T-helper 1 cell (primary cell): ENCODE results near the gene RTN4.
"Not testable (repeated sequence)": the region's sequence is repeated elsewhere in the genome, so short reads cannot be mapped to it uniquely, and the experiment has no call there.

Source experiments
- DNase-seq, 5 donors: peaks; one replicate each; pipeline ENCODE4 v3.0.0-alpha.2; 2012 to 2020

Gene RTN4

DNA sequence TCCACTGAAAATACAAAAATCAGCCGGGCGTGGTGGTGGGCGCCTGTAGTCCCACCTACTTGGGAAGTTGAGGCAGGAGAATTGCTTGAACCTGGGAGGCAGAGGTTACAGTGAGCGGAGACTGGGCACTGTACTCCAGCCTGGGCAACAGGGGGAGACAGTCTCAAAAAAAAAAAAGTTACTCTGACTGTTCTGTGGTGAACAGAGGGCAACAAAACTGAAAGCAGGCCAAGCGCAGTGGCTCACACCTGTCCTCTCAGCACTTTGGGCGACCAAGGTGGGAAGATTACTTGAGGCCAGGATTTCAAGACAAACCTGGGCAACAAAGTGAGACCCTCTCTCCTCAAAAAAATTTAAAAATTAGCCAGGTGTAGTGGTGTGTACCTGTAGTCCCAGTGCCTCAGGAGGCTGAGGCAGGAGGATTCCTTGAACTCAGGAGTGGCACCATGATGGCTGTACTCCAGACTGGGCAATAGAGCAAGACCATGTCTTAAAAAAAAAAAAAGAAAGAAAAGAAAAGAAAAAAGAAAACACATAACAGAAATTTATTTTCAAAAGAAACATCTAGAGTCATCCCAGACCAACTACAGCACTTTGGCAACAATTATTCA lies 13.6 kb upstream of the RTN4 start:
- DNase-seq, result no peak

DNA sequence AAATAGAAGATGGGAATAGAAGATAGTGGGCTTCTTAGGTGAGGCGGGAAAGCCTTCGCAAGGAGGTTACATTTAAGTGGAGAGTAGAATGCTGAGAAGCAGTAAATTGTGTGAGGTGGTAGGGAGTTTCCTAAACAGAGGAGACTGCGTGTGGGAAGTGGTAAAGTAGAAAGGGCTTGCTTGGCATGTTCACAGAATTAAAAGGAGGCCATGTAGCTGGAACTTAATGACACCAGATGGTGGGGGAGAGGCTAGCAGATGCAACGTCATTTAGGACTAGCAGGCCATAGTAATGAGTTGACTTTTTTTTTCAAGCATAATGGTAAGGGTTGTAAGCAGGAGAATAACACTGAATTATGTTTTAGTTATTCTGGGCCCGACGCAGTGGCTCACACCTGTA lies 13.0 kb upstream of the RTN4 start:
- no peak for DNase-seq

DNA sequence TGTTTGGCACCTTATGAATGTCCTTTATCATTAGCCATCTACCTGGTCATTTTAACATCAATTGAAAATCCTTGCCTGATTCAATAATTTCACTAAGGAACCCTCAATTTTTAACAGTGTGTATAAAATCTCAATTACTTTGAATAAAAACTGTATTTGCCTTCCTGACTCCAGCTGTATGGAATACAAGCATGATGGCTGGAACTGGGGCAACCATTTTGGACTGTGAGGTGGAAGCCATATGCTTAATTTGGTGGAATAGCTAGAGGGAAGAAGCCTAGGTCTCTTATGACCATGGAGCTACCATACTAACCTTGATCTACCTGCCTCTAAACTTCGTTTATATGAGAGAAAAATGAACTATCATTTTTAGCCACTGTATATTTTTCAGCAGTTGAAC lies 12.5 kb upstream of the RTN4 start:
- no peak for DNase-seq

DNA sequence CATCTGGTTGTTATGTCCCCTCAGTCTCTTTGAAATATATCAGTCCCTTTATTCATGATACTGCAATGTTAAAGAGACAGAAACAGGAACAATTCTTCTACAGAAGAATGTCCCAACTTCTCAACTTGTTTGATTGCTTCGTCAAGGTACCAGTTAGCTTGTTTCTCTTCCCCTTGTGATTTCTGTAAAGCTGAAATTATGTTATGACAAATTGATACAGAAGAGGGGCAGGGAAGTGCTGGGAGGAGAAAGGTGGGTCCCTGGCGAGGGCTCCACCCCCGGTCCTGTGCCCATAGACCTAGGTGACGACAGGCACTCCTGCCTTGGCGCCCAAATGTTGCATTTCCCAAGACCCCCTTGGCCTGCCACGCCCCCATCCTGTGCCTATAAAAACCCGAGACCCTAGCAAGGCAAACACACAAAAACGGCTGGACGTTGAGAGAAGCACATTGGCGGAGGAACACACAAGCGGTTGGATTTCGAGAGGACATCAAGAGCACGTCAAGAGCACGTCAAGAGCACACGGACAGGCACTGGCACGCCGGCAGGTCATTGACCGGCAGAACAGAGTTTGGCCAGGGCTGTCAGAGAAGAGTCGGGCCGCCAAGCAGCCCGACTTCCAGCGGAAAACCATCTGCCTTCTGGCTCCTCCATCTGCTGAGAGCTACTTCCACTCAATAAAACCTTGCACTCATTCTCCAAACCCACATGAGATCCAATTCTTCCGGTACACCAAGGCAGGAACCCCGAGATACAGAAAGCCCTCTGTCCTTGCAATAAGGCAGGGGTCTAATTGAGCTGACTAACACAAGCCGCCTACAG lies 11.5 kb upstream of the RTN4 start:
- no peak for DNase-seq

DNA sequence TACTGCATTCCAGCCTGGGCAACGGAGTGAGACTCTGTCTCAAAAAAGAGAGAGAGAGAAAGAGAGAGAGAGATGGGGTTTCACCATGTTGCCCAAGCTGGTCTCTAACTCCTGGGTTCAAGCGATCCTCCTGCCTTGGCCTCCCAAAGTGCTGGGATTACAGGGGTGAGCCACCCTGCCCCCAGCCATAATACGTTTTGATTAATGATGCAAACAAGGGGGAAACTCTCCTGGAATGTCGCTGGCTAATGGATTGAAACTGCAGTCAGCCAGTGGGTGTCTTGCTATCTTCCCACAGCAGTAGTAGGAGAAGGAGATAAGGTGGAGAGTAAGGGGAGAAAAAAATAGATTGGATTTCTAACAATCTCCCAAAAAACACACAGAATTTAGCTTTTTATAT lies 9.5 kb upstream of the RTN4 start:
- DNase-seq, result no peak

DNA sequence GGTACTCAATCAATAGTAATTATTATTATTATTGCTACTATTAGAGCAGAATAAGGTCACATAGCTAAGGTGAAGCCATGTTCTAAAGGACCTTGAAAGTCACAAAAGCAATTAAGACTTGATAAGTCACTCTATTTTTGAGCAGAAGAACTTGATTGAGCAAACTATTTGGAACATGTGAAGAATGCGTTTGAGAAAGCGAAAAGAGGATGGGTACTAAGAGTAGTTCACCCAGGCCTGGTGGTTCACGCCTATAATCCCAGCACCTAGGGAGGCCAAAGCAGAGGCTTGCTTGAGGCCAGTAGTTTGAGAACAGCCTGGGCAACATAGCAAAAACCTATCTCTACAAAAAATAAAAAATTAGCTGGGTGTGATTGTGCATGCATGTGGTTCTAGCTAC lies 7.2 kb upstream of the RTN4 start:
- DNase-seq, result no peak

DNA sequence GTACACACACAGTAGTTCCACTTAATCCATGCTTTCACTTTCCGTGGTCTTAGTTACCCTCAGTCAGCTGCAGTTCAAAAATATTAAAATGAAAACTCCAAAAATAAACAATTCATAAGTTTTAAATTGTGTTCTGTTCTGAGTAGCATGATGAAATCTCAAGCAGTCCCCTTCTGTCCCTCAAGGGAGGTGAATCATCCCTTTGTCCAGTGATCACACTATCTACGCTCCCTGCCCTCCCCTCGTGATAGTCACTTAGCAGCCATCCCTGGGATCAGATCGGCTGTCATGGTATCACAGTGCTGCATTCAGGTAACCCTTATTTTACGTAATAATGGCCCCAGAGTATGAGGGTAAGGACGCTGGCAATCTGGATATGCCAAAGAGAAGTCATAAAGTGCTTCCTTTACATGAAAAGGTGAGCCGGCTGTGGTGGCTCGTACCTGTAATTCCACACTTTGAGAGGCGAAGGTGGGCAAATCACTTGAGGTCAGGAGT lies 5.8 kb upstream of the RTN4 start:
- DNase-seq, result no peak

DNA sequence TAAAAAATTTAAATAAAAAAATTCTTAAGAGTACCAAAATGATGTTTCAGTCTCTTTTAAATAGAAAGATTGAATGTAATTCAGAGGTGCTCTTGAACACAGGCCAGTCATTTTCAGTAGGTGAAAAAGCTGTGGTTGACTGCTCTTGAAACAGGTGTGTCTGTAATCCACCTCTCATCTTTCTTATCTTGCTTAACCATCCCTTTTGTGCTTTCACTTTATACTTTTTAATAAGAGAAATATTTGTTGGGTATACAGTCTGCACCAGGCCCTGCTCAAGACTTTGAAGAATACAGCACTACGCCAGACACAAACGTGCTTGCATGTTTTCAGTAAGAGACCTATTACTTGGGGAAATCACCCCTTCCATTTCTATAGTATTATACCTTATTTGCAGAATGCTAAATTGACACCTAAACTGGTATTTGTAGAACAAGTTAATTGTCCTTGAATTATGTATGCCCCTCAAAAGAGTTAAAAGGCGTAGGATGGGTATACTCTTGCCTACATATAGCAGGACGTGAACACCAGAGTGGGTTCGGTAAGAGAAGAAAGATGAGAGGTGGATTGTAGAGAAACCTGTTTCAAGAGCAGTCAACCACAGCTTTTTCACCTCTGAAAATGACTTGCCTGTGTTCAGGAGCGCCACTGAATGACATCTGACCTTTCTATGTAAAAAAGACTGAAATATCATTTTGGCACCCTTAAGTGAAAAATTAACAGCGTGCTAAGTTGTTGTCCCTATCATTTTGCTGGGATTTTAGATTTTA lies 4.0 kb upstream of the RTN4 start:
- DNase-seq, result peak in 1 of 5 donors; percentile 27

DNA sequence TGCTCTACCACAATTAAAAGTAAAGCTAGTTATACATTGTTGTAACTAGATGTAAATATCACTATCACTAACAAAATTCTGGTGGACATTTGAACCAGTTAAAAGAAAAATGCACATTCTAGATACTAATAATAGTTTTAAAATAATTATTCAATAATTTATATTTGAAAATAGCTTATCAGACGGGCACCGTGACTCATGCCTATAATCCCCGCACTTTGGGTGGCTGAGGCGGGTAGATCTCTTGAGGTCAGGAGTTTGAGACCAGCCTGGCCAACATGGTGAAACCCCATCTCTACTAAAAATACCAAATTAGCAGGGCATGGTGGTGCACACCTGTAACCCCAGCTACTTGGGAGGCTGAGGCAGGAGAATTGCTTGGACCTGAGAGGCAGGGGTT lies 3.0 kb upstream of the RTN4 start:
- DNase-seq, result not testable (repeated sequence)

DNA sequence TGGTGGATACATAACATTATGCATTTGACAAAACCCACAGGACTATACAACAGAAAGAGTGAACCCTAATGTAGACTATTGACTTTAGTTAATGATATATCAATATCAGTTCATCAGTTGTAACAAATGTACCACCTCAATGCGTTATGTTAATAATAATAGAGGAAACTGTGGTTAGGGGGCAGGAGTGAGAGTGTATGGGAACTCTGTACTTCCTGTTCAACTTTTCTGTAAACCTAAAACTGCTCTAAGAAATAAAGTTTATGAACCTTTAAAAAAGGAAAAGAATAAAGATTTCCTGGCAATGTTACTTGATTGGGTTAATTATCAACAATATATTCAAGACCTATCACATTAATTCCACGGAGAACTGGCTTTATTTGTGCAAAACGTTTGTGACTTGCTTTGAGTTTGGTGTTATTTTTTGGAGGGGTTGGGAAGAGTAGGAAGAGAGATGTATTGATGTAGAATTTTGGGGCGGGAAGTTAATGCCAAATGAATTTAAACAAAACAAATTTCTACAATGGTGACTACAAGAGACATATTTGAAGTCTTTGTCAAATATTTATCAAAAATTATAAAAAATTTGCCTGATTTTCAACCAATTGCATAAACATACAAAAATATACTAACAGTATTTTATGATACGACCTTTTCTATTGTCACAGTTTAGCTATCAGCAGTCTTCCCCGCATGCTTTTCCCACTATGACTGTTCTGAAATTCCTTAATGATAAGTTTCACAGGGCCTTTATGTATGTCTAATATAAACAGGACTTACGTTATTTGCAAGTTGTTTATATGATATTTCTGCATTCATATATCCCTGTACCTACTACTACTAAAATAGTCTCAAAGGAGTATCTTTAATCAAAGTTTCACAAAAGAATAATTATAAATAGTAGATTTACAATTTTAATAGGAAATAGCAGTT lies 2.1 kb upstream of the RTN4 start:
- no peak for DNase-seq

DNA sequence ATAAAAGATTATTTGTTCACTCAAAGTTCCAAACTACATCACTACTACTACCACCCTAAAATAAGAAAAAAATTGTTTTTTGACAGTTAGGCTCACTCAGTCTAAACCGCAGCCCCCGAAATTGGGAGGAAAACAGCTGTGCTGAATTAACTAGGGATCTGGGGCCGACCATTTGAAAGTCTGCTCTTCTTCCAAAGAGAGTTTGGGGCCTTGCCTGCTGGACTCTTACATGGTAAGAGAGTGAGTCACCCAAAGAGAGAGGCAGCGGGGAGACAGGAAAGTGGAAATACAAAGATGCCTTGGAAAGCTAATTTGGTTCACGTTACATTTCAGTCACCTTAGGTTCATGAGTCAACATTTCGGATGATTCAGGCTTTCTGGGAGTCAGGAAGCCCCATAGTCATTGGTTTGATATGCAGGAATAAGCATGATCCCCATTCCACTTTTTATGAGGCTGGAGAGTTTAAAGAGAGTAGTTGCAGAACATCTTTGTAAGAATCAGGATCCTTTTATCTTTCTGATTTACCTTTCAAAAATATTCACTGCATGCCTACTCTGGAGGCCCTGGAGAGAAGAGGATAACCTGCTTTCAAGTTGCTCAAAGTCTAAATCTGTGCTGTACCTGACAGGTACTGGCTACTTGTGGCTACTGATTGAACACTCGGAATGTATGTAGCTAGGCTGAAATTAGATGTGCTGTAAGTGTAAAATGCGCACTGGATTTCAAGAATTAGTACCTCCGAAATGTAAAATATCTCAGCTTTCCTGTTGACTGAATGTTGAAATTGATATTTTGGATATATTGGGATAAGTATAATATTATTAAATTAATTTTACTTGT lies 995 bp upstream of the RTN4 start:
- DNase-seq, result peak in 3 of 5 donors; percentile 17 to 32 (median 20)

DNA sequence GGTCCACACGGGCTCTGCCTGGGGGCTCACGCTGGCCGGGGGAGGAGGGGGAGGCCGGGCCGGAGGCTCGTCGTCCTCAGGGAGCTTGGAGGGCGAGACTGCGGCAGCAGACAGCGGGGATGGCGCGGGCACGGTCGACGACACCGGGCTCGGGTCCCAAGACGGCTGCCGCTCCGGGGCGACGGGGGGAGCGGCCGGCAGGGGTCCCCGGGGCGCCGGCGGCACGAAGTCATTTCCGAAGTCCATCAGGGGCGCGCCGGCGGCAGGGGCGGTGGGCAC lies 491 bp downstream of the RTN4 start:
- no peak for DNase-seq

DNA sequence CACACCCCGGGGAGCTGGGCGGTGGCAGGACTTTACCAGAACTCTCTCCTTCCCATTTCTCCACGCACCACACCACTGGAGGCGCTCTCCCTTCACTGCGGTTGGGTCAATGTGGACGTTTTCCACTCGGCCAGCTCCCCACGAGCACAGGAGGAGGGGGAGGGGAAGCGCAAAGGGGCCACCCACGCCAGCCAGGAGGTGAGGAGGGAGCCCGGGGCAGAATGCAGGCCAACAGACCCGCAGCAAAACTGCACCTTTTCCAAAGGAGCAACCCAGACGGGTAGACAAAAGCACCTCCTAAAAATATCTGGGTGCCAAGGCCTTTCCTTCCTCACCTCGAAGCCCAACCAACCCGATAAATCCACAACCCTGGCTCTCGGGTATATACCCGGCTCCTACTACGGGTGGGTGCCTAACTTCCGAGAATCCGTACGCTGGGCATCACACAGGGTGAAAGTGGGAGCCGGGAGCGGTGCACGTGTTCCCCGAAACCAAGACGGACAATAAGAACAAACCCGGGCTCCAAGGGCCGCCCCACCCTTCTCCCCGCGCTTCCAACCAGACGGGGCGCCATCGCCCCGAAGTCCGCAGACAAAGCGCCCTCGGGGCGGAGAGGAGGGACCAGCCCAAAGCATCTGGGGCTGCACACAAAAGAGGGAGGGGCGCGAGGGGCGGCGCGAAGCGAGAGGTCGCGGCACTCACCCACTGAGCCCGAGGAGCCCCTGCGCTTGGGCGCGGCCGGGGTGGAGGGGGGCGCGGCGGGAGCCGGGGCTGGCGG lies 1.0 kb downstream of the RTN4 start:
- DNase-seq, result peak; percentile 38 to 62 (median 49)

DNA sequence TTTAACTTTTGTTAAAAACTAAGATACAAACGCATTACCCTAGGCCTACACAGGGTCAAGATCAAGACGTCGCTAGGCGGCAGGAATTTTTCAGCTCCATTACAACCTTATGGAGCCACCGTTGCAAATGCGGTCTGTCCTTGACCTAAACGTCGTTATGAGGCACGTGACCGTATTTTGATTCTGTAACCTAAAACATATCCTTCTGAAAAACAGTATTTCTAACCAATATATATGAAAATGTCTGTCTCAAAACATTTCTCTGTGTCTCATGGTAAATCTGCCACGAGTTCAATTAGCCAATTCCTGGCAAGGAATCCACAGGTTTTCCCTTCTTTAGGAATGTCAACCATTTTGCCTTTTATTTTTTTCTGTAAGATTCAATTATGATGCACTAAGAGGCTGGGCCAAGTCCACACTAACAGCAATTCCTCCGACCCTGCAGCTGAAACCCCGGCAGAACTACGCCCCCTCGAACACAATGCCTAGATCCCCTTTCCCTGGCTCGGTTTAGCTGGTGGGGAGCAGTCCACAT lies 1.7 kb downstream of the RTN4 start:
- peak in 1 of 5 donors; percentile 28 for DNase-seq

DNA sequence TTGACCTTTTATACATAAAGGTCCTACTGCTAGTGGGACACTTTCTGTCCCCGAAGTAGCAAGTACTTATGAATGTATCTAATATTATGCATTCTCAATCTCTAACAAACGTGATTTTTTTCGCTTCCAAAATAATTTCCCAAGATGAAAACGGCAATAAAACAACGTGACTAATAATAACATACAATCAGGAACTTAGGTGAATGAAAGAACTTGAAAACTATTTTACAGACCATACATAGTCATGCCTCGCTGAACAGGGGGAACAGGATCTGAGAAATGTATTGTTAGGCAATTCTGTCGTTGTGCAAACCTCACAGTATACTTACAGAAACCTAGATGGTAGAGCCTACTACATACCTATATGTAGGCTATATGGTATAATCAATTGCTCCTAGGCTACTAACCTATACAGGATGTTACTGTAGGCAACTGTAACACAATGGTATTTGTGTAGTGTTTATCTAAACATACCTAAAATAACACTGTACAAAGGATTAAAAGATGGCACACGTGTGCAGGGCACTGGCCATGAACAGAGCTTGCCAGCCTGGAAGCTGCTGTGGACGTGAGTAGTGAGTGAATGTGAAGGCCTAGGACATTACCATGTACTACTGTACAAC lies 2.5 kb downstream of the RTN4 start:
- no peak for DNase-seq

DNA sequence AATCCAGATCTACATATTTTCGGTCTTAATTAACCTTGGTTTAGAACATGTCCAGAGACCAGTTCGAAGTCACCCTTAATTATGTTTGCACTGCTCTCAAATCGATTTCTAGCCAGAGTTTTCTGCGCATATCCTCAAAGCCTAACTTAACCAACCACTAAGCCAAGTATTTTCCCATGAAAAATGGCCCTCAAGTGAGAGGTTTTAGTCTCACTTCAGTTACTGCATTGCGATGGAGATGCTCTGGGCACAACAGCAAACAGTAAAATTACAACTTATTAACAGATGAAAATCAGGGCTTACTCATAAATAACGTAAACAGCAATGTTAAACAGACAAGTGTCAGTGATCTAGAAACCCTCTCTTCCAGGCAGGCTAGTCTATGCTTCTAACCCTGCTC lies 4.5 kb downstream of the RTN4 start:
- no peak for DNase-seq

DNA sequence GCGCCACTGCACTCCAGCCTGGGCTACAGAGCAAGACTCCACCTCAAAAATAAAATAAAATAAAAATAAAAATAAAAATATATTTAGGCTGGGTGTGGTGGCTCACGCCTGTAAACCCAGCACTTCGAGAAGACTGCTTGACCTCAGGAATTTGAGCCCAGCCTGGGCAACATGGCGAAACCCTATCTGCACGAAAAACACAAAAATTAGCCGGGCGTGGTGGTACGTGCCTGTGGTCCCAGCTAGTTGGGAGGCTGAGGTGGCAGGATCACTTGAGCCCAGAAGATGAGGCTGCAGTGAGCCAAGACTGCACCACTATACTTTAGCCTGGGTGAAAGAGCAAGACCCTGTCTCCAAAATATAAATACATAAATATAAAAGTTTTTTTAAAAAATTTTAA lies 6.4 kb downstream of the RTN4 start:
- DNase-seq, result no peak

DNA sequence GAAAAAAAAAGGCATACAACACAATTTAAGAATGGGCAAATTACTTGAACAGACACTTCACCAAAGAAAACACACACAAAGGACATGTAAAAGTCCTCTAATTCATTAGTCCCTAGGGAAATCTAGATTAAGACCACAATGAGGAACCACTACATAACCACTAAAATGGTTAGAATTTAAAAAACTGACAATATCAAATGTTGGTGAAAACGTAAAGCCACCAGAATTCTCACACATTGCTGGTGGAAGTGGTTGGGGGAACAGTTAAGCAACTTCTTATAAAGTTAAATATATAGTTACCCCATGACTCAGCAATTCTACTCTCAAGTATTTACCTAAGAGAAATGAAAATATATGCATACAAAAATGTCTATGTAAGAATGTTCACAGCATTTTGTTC lies 11.8 kb downstream of the RTN4 start:
- no peak for DNase-seq

DNA sequence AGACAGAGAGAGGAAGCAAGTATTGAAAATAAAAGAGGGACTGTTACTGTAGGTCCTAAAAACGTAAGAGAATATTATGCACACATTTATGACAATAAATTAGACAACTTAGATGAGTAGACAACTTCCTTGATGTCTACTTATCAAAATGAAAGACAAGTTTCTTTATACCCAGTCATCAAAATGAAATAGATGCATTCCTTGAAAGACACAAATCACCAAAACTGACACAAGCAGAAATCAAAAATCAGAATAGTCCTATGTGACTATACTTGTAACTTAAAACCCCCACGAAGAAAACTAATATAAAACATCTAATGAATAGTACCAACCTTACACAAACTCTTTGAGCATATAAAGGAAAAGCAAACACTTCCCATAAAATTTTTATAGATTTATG lies 14.5 kb downstream of the RTN4 start:
- no peak for DNase-seq

DNA sequence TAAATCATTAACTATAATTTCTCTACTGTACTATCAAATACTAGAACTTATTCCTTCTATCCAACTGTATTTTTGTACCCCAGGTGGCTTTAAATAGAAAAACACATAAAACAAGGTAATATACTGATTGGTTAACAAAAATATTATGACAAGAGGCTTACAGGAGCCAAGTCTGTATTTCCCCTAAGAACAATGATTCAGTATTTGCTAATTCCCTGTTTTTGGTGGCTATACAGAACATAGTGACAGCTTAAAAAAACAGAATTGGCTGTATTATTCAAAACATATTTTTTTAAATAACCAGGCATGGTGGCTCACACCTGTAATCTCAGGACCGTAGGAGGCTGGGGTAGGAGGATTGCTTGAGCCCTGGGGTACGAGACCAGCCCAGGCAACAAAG lies 16.3 kb downstream of the RTN4 start:
- no peak for DNase-seq
